Cardiac muscle cell (in vitro differentiated cells and primary cell): Measurements from ENCODE around the gene RPS6KA4. TPM values are rescaled to one million over a fixed set of nuclear protein-coding genes. Genes with fewer than 3 reads are reported as not detected.
"Not testable (repeated sequence)": the region's sequence is repeated elsewhere in the genome, so short reads cannot be mapped to it uniquely, and the experiment has no call there.

Source experiments
- DNase-seq, 2 donors: peaks; one replicate each; pipeline versions ENCODE4 v3.0.0 to v3.0.0-alpha.2; 2010 to 2017; ENCODE audit warnings: low read depth in 1 of 2, low spot score in 1 of 2
- H3K27ac ChIP-seq: fragments of 200-600 bp; sonication (generic); 2 replicates; pipeline ENCODE4 v1.5.1; 2016
- H3K27me3 ChIP-seq: fragments of 200-600 bp; sonication (generic); 2 replicates; pipeline ENCODE4 v1.6.0; 2016; ENCODE audit warnings: control low read depth
- H3K36me3 ChIP-seq: fragments of 200-600 bp; sonication (generic); 2 replicates; pipeline ENCODE4 v1.5.1; 2016; ENCODE audit warnings: control low read depth
- H3K4me1 ChIP-seq: fragments of 200-600 bp; sonication (generic); 2 replicates; pipeline ENCODE4 v1.8.1; 2017; ENCODE audit warnings: low read depth, mild to moderate bottlenecking, mixed run types
- H3K4me3 ChIP-seq: fragments of 200-600 bp; sonication (generic); 2 replicates; pipeline ENCODE4 v1.5.1; 2016; ENCODE audit warnings: mild to moderate bottlenecking
- H3K9me3 ChIP-seq: fragments of 200-600 bp; sonication (generic); 2 replicates; pipeline ENCODE4 v1.5.1; 2017; ENCODE audit warnings: low read depth, mild to moderate bottlenecking, control low read depth
- CTCF ChIP-seq: IDR thresholded peaks from 2 replicates; pipeline ENCODE4 v1.5.1; 2012; ENCODE audit warnings: low read depth, mild to moderate bottlenecking, low read length
- polyA plus RNA-seq: library from polyadenylated mRNA; unstranded; fragments of >200 nt; fragmentation: Nextera tagmentation; extraction: Ambion mirVana; gene quantifications from 2 replicates; pipeline ENCODE4 v1.2.1, GENCODE V29; 2016
- total RNA-seq: library from RNA; depleted of rRNA; stranded (reverse); fragments of >200 nt; gene quantifications from 2 replicates; pipeline ENCODE4 v1.2.3, GENCODE V29; 2016

Gene RPS6KA4
- total and polyA plus RNA-seq, 2 experiments from 2014 or later: 22.3 to 28.2 TPM

DNA sequence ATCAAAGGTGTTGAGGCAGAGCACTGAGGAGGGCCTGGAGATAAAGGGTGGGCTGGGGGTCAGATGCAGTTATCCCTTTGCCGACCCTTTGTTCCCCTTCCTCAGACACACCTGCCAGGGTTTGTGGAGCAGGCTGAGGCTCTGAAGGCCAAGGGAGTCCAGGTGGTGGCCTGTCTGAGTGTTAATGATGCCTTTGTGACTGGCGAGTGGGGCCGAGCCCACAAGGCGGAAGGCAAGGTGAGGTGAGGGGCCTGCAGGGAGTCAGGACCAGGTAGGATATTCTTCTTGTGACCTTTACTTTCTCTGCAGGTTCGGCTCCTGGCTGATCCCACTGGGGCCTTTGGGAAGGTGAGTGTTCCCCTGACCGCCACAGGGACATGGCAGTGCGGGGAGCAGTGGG lies 38.4 kb upstream of the RPS6KA4 start:
- H3K4me1 ChIP-seq: peaks cover 6% of the 10 kb centered on the region
- H3K4me3 ChIP-seq: no peak overlapping the region
- no peak for DNase-seq
- peaks cover 4% of the 10 kb centered on the region for H3K36me3 ChIP-seq
- no peaks in the 10 kb centered on the region for H3K9me3 ChIP-seq
- no peak for TF ChIP-seq CTCF
- H3K27ac ChIP-seq: no peak overlapping the region
- H3K27me3 ChIP-seq: no peaks in the 10 kb centered on the region

GRCh38 chr11:64321026-64321425 lies 37.9 kb upstream of the RPS6KA4 start:
- H3K27me3 ChIP-seq: no peaks in the 10 kb centered on the region
- peaks cover 4% of the 10 kb centered on the region for H3K36me3 ChIP-seq
- no peak for DNase-seq
- peaks cover 6% of the 10 kb centered on the region for H3K4me1 ChIP-seq
- TF ChIP-seq CTCF: no peak
- H3K9me3 ChIP-seq: no peaks in the 10 kb centered on the region
- H3K27ac ChIP-seq: no peak overlapping the region
- no peak overlapping the region for H3K4me3 ChIP-seq

GRCh38 chr11:64321533-64321932 lies 37.4 kb upstream of the RPS6KA4 start:
- Histone ChIP-seq H3K36me3 (peaks cover 4% of the 10 kb centered on the region), H3K27me3 (no peaks in the 10 kb centered on the region), H3K9me3 (no peaks in the 10 kb centered on the region), H3K4me1 (peaks cover 6% of the 10 kb centered on the region), H3K27ac (no peak overlapping the region), H3K4me3 (no peak overlapping the region)
- no peak for TF ChIP-seq CTCF
- no peak for DNase-seq

GRCh38 chr11:64322925-64323260 lies 36.1 kb upstream of the RPS6KA4 start:
- Histone ChIP-seq H3K27me3 (no peaks in the 10 kb centered on the region), H3K36me3 (peaks cover 4% of the 10 kb centered on the region)

DNA sequence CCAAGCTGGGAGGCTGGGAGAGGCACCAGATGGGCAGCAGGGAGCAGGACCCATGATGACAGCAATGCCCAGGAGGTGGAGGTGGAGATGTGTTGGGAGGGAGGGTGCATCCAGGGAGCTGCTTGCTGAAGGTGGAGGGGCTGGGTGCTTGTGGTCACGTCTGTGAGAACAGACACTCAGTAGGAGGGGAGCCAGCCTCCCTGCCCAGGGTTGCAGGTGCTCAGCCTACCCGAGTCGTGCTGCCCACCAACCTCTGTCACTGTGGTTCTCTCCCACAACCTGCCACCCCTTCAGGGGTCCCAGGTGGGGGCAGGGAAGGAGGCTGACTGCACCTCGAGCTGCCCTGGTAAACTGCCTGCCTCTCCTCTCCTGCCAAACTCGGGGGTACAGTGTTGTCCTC lies 35.6 kb upstream of the RPS6KA4 start:
- Histone ChIP-seq H3K27ac (no peak overlapping the region), H3K9me3 (no peaks in the 10 kb centered on the region), H3K4me1 (peaks cover 6% of the 10 kb centered on the region), H3K36me3 (peaks cover 4% of the 10 kb centered on the region), H3K4me3 (no peak overlapping the region), H3K27me3 (no peaks in the 10 kb centered on the region)
- TF ChIP-seq CTCF: no peak
- DNase-seq: no peak

More at GRCh38 chr11:64322925-64323260, 36.1 kb upstream of the RPS6KA4 start:
- no peaks in the 10 kb centered on the region for H3K9me3 ChIP-seq
- peaks cover 6% of the 10 kb centered on the region for H3K4me1 ChIP-seq
- DNase-seq: no peak
- H3K4me3 ChIP-seq: no peak overlapping the region
- TF ChIP-seq CTCF: no peak
- H3K27ac ChIP-seq: no peak overlapping the region

DNA sequence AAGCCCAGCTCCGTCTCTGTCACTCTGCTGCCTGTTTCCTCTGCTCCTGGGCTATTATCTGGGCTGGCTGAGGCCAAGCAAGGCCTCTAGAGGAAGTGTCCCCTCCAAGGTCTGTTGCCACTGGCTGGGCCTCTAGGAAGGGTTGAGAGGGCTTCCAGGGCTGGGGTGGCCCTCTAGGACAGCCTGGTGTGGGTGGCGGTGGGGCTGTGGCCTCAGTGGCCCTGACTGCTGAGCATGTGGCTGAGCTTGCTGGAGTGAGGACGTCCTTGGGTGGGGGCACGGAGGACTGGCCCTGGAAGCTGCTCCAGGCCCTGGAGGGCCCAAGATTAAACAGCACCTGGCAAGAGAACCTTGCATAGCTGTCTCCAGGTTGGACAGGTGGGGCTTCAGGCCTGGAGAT lies 35.0 kb upstream of the RPS6KA4 start:
- not testable (repeated sequence) for H3K4me3 ChIP-seq, H3K36me3 ChIP-seq, H3K27me3 ChIP-seq, H3K9me3 ChIP-seq, DNase-seq, H3K4me1 ChIP-seq
- H3K27ac ChIP-seq: peak overlapping the region; percentile 34
